ENCODE measurements around the gene RETREG3.

DNA sequence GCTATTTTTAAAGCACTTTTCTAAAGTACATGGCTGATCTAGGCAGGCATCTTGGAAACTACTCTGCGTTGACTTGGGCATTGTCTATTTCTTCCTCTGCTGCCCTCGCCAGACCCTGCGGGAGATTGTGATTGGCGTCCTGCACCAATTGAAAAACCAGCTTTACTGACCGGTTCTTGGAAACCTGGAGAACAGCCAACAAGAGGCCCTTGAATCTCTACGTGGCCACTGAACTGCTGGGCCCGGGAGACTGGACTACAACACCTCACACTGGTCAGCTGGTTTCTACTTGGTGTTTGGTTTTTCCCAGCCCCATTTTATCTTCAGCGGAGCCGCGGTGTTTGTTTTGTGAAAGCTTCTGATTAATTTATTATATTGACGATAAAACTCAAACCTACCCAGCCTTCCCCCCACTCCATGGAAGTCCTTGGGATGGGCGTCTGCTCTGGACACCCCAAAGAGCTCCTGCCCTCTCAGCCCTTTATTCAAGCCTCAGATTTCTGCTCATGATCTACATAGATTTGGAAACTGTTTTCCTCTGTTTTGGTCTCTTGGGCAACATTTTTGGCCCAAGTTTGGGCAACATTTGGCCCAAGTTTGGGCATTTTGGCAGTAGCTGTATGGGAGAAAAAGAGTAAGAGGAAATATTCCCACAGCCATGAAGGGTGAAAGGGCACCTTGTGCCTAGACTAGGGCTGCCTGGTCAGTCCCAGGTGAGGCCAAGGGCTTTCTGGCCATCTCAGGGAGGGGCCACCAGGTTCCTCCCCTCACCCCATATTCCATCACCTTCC lies 37.5 kb downstream of the RETREG3 start:
- TF ChIP-seq CTCF (IDR thresholded peaks at IDR 0.05 in 2 of 3, conservative IDR thresholded peaks at IDR 0.05 in 1 of 3; ENCODE audit: borderline replicate concordance in 1 of 3, insufficient read depth in 1 of 3, low read depth in 2 of 3, low read length in 2 of 3) (no peak), FOSL1 (IDR thresholded peaks at IDR 0.05; ENCODE audit: low read depth) (no peak), POLR2A (IDR thresholded peaks at IDR 0.05; ENCODE audit: borderline replicate concordance, extremely low read depth, insufficient read depth, insufficient read length) (no peak), SIN3A (IDR thresholded peaks at IDR 0.05; ENCODE audit: low read depth) (no peak)
